NCI-H1092 (cell line): Measurements from ENCODE around the gene GDNF.

Experiments
- DNase-seq: peaks from one replicate; lab custom pipeline; 2025; lab: John Stamatoyannopoulos, UW

GDNF gene

DNA sequence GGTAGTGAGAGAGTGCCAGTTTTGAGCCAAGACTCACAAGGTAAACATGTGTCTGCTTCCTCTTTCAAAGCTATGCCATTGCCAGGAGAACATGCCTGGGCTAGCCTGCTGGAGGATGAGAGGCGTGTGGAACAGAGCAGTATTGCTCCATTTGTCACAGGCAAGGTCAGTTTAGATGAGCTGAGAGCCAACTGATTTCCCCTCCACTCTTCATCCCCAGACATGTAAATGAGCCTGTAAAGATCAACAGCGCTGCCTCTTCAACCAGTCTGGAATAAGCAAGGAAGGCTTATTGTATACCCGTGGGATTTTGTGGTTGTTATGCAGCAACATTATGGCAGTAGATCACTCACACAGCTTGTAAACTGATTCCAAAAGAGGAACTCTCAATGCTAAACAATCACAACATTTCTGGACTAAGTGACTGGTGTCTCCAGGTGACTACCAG lies 8.2 kb upstream of the GDNF start:
- DNase-seq = no peak

DNA sequence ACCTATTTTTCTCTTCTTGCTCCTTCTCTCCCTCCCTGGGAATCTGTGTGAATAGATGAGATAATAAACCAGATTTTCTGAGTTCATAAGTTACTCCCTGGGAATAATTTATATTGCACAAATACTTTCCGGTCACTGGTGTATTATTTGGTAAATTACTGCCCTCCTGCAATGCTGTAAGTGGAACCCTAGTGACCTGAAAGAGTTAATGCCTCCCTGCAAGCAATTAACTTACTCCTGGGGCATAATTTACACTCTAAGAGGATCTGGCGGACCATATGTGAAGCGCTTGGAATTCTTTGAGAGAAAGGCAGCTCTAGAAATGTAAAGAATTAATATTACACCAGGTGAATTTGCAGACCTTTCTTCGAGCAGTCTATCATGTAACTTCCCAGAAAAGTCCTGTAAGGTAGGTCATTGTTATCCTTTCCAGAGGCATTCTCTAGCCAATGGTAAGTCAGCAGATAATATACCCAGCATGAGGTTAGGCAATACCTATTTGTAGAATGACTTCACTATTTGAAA lies 7.0 kb upstream of the GDNF start:
- no peak for DNase-seq

DNA sequence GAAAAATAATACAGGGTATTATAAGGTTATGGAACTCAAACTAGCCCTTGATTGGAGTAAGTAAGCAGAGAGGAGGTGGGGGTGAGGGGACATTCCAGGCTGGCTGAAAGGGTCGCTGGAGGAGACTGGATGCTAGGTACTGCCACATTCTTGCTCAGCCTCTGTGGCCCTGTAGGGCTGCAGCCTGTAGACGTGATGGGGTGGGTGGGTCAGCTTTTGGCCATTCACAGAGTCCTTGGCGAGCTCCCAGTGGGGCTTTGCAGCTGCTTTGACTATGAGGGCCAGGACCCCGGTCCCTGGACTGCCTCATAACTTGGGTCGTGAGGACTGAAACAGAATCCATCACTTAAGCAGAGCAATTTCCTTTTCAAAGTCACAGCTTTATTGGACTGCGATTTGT lies 4.2 kb upstream of the GDNF start:
- DNase-seq = no peak

DNA sequence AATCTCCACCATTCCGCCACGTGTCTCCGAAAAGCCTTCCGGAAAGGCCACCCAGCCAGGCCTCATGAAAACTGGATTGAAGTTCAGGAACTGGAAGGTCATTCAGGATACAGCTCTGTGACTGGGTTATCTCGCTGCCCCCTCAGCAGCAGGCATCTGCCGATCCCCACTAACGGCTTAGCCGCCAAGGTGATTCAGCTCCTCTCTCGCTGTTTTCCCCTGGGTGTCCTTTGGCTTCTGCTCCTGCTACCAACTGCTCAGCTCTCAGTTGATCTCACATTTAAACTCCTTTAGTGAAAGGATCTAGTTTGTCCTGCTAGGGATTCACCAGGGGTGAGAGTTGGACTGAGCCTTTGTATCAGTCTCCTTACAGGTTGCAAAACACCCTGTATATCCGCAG lies 2.2 kb upstream of the GDNF start:
- DNase-seq = no peak

DNA sequence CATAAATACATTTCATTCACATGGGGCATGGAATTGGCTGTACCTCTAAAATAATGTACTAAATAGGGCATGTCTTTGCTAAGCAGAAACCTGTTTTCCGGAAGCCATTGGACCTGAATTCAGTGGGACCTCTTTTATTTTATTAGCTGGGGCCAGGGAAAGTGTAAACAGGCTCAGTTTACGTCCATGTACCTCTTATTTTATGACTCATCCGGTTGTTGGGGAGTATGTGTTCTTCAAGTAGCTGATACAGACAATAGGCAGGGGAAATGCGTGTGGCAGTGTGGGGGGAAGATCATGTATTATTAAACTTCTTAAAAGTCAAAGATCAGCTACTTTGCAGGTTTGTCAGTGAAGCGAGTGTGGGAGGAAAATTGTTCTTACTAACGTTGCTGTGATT lies 1.4 kb upstream of the GDNF start:
- DNase-seq = no peak

DNA sequence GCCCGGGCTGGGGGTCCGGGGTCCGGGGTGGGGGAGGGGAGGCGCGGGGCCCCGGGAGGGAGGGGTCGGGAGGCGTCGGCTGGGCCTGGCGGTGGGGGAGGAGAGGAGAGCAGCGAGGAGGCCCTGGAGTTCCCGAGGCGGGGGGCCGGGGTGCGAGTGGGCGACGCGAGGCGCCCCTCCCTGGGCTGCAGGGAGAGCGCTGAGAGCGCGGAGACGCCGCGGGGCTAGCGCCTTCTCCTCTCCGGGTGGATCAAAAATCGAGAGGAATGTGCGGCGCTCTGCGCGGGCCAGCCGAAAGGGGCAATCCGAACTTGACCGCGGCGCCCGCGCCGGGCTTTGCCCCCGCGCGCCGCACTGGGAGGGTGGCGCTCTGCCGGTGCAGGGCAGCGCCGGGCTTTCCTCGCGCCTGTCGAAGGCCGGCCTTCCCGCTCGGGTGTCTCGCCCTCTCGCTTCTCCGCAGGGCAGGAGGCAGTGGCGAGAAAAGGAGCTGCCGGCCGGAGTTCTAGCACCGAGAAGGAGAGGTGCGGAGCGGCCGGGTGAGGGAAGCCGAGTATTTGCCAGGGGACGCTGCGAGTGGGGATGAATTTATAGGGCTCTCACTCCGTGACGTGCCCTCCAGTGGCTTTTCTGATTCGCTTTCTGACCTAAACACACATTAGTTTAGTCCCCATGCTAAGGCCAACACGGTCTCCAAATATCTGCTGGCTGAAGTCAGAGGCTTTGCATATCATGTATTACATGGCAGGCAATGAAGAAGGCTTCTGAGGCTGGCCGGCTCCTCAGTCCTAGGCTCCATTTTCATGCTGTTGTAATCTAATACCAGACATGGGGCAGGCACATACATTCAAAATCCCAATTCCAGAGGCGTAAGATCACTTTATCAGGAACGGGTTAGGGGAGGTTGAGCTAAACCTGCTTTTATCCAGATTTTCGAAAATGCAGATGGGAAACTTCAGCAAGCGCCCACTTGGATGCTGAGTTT lies 503 bp upstream of the GDNF start:
- DNase-seq = no peak

DNA sequence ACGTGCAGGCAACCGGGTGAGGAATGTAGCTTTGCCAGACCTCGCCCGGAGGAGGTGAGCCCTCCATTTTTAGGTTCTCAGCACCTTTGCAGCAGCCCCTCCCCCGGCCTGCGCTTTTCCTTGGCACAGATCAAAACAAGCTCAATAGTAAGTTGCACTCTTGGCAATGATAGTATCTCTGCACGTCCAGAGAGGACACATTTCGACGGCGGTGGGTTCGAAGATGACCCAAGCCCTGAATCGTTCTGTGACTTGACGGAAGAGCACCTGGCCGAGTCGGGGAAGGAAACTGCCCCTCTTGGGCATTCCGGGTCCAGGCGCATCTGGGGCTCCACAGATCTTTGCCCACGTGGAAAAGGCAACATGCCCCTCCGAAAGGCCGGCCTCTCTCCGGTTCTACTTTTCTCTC lies 904 bp downstream of the GDNF start:
- no peak for DNase-seq

DNA sequence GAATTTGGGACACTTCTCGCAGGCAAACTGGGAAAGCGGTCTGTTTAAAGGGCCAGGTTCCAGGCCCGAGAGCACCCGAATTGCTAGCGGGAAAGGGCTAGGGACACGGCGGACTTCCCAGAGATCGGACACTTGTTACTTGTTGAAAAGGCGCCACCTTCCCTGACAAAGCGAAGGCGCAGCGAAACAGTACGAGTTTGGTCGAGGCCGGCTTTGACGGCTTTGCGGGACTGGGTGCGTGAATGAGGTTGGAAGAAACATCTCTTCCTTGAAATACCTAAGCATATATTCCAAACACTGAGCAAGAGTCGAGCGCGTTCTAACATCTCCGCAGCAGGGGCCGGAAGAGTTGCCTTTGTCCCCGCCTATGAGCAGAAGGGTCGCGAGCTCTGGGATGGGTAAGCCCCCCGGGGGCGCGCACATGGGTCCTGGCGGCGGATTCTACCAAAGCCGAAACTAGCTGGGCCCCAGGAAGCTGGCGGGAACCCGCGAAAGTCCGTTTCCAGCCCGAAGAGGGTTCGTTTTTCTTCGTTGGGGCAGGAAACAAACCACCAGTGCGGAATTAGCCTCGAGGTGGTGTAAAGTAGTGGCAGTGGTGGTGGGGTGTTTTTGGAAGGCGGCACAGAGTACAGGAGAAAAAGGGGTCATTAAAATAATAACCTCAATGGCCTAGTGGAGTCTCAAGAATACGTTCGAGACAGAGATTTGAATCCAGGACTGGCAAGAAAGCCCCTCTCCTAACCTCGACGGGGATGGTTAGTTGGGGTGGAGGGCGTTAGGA lies 1.5 kb downstream of the GDNF start:
- no peak for DNase-seq

DNA sequence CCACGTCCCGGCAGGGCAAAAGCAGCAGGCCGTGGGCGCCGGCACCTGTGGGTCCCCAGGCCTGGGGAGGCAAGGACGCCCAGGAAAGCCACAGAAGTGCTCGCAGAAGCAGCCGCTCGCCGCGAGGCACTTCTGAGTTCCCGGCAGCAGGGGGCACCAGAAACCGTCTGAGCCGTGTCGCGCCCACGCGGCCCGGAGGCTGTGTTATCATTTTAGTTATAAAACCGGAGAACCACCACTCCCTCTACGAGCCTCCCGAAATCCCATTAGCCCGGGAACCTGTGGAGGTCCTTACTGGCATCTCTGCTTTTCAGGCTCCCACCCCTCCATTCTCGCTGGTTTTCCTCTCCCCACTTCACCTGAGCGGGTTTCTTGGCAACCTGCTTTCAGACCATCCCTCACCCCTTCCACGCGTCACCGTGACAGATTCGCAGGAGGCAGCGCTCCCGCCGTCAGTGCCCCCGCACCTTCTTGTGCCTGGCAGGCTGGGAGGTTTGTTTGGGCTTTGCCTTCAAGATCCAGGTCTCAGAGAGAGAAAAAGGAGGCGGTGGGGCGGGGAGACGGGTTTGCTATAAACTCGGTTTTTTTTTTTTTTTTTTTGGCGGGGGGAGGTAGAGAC lies 2.3 kb downstream of the GDNF start:
- no peak for DNase-seq

DNA sequence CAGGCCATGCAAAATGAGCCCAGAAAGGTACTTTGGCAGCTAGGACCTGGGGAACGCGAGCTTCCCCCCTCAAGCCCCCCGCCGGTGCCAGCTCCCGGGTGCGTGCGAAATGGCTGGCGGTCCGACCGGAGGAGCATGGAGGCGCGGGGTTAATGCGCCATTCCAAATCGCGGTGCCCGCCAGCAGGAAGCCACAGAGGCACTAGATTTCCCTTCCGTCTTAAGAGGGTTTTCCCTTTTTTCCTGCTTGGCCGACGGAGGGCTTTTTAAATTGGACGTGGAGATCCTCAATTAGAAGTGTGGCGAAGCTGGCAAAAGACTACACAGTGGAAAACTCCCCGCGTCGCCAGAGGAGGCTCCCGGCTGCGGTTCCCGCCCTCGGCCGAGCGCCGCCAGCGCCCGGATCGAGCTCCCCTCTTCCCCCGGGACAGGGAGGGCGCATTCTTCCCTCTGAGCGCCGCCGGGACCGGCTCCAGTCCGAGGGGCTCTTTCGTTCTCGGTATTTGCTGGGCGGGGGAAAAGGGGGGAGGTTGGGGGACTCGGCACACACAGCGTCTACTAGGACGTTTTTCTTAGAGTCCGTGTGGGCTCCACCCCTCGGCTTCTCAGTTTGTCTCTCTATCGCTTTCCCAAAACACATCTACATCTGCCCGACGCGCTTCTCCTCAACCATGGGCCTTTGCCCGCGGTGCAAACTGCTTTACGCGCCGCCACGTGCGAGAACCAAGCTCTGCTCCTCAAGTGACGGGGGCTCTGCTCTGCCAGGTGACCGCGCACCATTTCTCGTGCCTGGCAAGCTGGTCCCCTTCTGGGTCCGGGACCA lies 3.0 kb downstream of the GDNF start:
- no peak for DNase-seq

DNA sequence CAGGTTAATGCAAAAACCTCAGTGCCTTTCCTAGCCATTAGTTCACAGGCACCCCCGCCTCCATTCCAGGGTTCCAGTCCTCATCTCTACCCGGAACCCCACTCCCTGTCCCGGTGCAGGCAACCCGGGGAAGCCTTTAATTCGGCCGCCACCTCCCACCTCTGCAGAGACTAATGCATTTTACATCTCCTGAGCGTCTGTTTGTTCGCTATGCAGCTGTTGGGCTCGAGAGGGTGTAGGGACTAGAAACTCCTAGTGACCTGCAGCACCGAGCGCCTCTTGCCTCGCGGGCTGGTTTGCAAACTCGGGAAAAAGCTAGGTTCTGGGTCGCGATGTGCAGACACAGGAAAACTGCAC lies 3.6 kb downstream of the GDNF start:
- no peak for DNase-seq

DNA sequence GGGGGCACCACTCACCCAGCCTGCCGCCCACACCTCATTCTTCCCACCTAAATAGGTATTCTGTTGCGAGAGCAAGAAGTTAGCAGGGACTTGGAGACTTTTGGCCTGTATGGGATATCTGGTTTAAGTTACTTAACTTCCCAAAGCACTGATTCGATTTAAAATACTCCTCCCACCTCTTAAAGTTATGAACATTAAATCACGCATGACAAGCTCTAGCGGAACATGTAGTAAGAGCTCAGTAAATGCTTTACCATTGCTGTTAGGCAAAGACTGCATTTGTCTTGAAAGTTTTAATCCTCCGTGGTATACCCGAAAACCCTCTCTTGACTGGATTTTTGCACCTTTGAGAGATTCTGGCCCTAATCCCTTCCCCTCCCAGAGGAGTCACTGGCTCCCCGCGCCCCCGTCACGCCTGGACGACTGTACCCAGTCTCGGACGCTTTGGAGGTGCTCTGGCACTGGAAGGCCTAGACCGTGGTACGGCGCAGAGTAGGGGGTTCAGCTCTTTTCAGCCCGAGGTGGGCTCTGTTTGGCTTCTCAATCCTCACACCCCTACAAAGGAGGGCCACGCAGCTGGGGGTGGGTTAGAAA lies 4.4 kb downstream of the GDNF start:
- DNase-seq = no peak

DNA sequence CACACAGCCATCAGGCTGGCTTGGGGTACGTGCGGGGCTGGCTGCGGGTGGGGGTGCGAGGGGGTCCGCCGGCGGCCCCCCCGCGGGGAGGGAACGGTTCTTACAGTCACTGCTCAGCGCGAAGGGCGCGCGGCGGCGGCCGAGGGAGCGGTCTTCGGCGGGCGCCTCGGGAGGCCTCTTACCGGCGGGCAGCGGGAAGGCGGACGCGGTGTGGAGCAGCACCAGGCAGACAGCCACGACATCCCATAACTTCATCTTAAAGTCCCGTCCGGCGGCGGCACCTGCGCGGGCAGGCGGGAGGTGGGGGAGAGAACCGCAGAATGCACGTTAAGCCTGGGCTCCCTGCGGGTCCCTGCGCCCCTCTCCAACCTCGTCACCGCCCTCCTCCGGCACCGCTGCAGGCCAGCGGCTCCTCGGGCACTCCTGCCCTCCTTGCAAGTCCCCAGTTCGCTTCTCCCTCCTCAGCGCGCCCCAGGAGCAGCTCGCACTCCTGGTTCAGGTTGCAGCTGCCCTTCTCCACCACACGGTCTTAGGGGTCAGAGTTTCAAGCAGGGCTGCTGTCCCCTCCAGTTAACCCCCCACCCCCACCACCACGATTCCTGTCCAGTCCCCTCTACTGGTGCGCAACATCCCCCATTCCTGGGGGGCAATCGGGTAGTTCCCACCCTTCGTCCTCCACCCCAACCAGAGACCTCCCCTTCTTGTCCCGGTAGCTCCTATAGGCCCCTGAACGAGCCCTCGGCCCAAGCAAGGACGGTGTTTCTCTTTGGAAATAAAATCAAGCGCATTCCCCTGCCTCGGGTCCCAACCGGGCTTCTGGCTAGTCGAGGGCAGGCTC lies 5.1 kb downstream of the GDNF start:
- DNase-seq = no peak

DNA sequence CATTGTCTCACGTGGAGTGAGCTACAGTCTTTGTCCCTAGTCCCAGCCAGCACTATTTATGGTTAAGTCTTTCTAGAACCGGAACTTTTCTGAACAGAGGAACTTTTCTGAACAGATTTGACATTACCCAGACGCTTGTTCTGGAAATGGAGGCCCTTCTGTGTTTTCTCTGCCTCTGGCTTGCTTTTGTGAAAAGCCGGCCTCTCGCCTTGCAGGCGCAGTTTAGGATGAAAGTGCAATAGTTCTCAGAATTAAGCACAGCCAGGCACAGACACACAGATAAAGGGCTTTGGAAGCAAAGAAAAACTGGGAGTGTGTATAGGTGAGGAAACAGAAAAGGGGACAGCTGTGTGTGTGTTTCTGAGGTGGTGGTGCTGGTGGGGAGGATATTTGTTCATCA lies 5.9 kb downstream of the GDNF start:
- no peak for DNase-seq

DNA sequence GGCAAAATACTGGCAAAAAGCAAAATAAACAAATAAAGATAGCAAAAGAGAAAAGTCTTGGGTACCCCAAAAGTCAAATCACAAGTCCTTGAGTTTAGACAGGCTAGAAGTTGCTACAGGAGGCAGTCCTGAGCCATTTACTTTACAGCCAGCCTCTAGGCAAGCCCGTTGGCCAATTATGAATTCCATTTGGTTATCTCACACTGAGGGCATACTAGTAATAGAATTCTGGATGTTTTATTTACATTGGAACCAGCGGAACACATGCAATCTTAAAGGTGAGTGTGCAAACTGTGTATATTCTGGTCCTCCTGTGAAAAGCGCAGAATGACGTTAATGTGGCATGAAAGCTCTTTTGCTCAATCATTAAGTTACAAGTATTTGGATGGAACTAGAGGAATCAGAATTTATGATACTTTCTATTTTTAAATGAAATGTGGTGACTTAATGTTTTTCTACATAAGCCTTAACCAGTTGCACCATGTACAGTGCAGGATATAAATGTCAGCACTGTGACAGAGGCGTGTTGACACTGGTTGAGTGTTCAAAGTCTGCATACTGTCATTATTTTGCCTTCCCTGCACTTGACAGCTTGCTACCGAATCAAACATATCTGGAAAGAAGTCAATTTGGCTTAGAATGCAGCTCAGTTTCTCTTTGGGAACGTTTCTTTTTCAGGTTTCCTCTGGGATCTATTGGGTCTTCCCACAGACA lies 7.9 kb downstream of the GDNF start:
- DNase-seq = no peak

DNA sequence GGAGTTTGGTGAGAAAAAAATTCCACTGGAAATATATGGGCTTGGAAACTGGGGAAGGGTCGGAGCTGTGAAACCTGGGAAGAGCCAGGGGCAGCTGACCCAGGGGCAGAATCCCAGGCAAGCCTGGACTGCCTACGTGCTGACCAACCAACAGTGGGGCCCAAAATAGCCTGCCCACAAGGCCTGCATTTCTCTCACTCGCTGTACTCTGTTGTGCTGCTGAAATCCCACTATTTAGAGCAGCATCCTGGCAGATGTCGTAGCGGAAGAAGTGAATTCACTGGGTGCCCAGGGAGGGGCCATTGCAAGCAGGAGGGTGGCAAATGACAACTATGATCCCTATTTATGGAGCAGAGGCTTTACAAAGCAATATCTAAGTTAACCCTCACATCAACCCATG lies 9.5 kb downstream of the GDNF start:
- DNase-seq = no peak

DNA sequence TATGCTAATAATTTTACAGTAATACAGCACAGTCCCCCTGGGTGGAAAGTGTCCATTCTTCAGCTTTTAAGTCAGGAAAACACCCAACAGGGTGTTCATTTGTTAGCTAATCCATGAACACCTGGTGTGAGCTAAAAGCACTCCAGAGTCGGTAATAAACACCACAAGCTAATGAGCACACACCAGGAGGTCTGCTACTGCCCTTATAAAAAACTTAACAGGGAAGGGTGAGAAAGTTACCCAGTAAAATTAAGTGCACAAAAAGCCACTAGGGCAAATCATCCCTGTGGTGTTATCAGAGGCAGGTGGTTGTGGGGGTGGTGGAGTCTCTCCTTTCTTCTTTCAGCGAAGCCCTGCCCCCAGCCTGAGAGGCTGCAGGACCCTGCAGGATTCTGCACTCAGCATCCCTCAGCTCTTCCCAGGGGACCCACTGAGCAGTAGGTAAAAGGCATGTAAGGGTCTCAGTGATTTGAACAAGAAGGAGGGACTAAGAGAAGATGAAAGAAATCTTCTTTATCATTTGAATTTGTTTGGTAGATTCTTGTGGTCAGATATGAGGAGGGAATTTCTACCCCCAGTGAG lies 14.4 kb downstream of the GDNF start:
- peak; percentile 40 for DNase-seq

DNA sequence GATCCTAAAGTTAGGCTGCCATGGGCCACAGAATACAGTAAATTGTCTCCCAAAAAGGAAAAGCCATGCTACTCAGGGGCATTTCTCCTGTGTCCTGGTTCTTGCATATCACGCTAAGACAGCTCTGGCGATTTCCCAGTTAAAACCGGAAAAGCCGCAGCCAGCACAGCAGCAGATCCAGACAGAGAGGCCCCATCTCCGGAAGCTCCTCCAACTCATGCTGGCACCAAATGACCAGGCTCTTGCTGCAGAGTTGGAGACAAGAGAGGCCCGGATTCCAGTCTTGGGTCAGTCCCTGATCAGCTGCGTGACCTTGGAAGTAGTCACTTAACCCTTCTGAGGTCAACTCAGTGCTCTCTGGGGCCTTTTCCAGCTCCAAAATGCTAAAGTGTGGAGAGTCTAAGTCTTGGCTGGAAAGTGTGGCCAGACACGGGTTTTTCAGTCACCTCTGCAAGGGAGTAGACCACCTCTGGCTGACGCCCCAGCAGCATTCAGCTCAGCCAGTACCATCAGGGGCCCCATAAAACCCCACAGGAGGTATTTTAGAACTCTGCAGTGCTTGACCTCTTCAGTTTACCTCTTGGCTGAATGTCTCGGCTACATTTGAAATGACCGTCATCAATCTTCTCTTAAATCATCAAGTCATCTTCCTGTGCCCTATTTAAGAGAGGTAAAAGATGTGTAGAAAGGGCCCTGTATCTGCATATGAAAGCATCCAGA lies 16.2 kb downstream of the GDNF start:
- DNase-seq = no peak

DNA sequence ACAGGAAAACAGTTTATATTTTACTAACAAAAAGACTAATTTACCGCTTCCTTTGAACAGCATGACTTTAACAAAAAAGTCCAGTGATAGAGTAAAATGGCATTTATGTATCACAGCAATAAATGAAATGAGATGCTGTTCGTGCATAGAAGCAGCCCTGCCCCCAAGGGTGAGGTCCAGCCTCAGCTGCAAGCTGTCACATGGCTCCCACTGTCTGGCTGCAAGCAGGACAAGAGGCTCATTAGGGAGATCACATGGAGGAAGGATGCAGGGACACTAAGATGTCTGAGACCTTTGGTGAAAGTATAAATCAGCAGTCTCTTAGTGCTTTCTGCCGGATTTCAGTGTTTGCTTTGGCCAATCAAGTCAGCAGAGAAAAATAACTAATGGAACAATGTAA lies 23.0 kb downstream of the GDNF start:
- DNase-seq = no peak
